Adrenal gland (tissue), 5 donors: ENCODE data around the gene KIF20A.

Experiments
- CTCF ChIP-seq, 6 experiments: fragments of 450-650 bp in 4 of 6; fragments of 200-600 bp in 2 of 6; sonication (generic) in 1 of 6; IDR thresholded peaks; 1 replicate in 5 of 6; 2 replicates in 1 of 6; pipeline versions ENCODE4 v1.5.1 to v1.8.0; 2016 to 2021; ENCODE audit warnings: antibody characterized with exemption in 6 of 6, mild to moderate bottlenecking in 2 of 6, moderate library complexity in 1 of 6
- POLR2A ChIP-seq, 2 donors: fragments of 450-650 bp; IDR thresholded peaks; one replicate each; pipeline ENCODE4 v1.6.1; 2017; ENCODE audit warnings: antibody characterized with exemption in 2 of 2, mild to moderate bottlenecking in 2 of 2, moderate library complexity in 1 of 2
- donor health status: DM: no; HTN: no; CAD: no.

GRCh38 chr5:138226910-138227309 lies 48.0 kb downstream of the KIF20A start:
- TF ChIP-seq POLR2A (IDR thresholded peaks at IDR 0.05) = no peak
- TF ChIP-seq CTCF (IDR thresholded peaks at IDR 0.05) = no peak
